HEK293T (cell line): ENCODE data around the gene TTLL9.

Experiments used
- FOXM1 ChIP-seq: fragments of 450-650 bp; IDR thresholded peaks from 2 replicates; pipeline ENCODE4 v1.6.1; 2017; ENCODE audit warnings: mild to moderate bottlenecking, borderline replicate concordance
- SP1 ChIP-seq: fragments of 450-650 bp; IDR thresholded peaks from 2 replicates; pipeline ENCODE4 v1.6.1; 2017
- SUZ12 ChIP-seq: fragments of 450-650 bp; IDR thresholded peaks from 2 replicates; pipeline ENCODE4 v1.6.1; 2016; ENCODE audit warnings: mild to moderate bottlenecking

- TF ChIP-seq SUZ12 (no peak), SP1 (no peak), FOXM1 (no peak)
Measured at GRCh38 chr20:31954500-31954899, 84.1 kb downstream of the TTLL9 start.
